HG02840 (cell line): Measurements from ENCODE around the gene MYL5.
"Not testable (repeated sequence)": the region's sequence is repeated elsewhere in the genome, so short reads cannot be mapped to it uniquely, and the experiment has no call there.

Source experiments
- ATAC-seq: cut with Tn5 transposase; IDR thresholded peaks from one replicate; pipeline ENCODE4 v1.9.1; 2021; ENCODE audit warnings: mild to moderate bottlenecking, moderate library complexity, moderate number of reproducible peaks; ENCODE audit not compliant: unreplicated experiment, low FRiP score

MYL5 gene

DNA sequence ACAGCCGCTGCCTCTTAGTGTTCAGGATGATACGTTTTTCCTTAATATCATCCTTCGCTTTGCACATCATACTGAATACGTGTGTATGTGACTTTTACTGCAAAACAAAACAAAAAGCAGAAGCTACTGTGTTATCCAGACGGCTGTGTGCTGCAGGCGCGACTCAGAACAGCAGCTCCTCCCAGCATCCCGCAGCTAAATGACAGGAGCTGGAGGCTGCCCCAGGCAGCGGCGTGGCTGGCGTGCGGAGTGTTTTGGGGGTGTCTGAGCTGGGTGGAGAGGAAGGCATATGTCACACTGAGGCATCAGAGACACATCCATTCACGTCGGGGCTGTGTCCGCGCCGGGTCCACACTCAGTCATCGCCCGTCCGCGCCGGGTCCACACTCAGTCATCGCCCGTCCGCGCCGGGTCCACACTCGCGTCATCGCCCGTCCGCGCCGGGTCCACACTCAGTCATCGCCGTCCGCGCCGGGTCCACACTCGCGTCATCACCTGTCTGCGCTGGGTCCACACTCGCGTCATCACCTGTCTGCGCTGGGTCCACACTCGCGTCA, 47.9 kb downstream of the MYL5 start:
- ATAC-seq = no peak

DNA sequence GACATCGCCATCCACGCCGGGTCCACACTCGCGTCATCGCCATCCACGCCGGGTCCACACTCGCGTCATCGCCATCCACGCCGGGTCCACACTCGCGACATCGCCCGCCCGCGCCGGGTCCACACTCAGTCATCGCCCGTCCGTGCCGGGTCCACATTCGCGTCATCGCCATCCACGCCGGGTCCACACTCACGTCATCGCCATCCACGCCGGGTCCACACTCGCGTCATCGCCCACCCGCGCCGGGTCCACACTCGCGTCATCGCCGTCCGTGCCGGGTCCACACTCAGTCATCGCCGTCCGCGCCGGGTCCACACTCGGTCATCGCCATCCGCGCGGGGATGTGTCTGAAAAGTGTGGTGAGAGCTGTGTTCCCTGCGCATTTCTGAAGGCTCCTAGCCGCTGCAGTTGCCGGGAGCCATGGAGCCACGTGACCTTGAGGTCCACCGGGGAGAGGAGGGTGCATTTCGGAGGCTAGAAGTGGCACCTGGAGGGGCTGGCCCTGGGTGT, 48.6 kb downstream of the MYL5 start:
- ATAC-seq = no peak

DNA sequence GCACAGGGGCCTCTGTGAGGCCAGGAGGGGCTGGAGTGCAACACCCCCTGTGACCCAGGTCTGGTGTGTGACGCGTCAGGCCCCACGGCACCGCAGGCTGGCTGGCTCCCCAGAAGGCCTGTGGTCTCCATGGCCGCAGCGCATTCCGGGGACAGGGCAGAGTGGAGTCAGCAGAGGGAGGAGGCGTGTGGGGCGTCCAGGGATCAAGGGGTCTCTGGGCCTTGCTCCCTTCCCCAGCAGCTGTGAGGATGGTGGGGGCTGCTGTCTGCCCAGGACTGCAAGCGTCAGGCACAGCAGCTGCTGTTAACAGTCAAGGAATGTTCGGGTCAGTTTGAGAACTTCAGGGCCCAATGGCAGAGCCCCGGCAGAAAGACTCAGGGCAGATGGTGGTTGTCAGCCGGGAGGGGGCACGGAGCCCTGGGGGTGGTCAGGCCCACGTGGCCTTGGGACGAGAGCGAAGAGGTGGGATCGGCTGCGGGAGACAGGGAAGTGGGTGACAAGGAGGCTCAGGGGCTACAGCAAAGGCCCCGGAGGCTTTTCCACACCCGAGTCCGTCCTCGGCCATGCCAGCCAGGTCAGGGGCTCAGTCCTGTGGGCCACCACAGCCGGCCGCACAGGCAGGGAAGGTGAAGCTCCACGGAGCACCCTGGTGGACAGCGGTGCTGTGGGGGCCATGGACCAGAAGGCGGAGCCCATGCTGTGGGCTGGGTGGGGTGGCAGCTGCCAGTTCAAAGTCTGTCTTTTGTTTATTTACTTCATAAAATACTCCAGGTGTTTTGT, 49.6 kb downstream of the MYL5 start:
- no peak for ATAC-seq

DNA sequence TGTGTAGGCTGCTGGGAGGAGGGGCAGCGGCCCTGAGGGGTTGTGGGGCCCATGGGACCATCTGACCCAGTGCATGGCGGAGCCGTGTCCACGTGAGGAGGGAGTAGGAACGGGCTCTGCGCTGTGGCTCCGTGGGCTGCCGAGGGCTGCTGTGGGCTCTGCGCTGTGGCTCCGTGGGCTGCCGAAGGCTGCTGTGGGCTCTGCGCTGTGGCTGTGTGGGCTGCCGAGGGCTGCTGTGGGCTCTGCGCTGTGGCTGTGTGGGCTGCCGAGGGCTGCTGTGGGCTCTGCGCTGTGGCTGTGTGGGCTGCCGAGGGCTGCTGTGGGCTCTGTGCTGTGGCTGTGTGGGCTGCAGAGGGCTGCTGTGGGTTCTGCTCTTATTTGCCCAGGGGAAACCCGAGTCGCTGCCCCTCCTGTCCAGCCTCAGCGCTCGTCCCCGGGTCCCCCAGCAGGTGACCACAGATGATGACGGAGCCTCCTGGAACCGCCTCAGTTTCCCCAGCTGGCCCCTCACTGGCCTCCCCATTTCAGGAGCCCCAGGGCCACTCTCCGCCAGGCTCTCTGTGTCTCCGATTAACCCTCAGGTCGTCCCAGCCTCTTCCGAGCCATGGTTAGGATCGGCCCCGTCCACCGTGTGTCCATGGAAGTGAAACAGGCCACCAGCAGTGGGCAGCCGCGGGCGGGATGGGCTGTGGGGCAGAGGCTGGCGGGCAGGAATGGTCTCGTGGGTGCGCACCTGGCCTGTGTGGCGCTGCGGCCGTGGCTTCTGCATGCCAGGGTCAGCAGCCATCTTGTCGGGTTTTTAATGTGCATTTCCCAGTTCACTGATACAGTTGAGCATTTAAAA, 51.3 kb downstream of the MYL5 start:
- ATAC-seq = no peak

DNA sequence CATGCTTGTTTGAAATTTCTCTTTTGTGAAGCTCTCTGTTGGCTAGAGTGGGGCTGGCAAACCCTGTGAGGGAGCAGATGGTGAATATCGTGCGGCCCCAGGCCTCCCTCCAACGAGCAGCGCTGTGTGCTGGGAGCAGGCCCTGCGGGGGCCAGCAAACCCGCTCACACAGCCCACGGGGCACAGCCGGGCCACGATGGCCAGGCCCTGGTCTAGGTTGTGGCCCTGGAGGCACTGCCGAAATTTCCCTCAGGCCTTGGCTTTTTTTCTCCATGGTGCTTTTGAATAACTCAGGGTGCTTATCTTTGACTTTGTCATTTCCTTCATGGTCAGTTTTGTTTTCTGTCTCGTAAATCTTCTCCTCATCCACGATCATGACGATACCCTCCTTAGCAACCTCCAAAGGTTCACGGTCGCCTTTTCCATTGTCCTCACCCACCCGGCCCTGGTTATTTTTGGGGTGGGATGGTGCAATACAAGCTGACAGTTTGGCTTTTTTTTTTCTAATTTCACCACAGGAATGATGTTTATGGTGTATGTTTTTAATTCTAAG, 52.0 kb downstream of the MYL5 start:
- no peak for ATAC-seq

DNA sequence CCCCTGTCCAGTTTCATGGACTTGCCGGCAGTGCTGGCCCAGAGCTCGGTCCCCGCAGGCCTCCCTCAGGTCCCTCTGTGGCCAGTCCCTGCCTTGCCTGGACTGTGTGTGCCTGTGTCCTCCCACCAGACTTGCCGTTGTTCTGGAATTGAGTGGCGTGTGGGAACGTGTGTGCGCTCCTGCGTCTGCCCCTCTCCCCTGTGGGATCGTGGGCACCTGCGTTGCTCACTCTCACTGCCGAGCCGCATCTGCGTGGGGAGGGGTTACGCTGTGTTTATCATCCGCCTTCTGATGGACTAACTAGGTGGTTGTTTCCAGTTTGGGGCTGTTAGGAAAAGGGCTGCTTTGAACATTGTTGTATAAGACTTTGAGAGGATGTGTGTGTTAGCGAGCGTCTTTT, 52.5 kb downstream of the MYL5 start:
- no peak for ATAC-seq

DNA sequence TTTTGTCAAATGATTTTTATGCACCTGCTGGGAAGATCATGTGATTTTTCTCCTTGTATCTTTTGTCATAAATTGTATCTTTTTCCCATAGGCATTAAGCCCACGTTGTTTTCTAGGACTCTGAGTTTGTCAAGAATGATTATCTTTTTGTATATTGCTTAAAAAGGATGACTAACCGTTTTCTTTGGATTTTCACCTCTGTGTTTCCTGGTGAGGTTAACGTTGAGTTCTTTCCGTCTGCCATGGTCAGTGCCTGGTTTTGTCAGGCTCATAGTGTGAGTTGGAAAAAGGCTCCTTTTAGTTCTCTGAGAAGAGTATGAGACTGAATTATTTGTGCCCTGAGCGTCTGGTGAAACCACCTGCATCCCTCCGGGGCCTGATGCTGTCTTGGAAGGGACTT, 53.2 kb downstream of the MYL5 start:
- no peak for ATAC-seq

DNA sequence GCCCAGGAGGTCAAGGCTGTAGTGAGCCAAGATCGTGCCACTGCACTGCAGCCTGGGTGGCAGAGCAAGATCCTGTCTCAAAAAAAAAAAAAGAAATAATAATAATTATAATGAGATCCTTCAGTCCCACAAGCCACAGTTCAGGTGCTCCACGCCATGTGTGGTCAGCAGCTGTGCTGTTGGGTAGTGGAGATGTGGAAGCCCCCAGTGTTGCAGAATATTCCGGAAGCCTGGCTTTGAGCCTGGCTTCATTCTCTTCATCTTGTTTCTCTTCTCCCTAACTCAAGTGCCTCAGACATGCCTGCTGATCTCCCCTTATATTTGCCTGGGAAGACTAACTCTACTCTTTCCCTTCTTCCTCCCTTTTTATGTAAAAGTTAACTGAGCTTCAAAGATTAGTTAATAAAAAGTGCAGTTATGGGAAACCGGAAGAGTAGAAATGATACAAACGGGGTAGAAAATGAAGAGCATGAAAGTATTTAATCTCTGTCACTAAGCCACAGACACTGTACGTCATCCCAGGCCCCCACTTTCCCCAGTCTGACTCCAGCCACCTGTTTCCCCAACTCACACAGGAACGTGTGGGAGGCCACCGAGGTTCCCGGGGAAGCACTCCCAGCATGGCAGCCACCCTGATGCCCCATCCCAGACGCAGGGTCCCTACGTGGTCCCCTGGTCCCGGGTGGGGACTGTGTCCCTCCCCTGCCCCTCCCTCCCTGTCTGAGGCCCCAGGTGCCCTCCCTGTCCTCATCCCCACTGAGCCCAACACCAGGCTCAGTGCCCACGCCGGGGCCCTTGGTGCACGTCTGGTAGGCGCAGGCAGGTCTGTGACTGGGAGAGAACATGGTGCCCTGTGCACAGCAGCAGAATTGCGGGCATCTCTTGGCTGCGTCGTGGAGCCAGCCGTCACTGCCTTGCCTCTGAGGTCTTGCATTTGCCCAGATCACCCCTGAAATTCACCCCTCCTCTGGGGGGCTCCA, 55.3 kb downstream of the MYL5 start:
- no peak for ATAC-seq

DNA sequence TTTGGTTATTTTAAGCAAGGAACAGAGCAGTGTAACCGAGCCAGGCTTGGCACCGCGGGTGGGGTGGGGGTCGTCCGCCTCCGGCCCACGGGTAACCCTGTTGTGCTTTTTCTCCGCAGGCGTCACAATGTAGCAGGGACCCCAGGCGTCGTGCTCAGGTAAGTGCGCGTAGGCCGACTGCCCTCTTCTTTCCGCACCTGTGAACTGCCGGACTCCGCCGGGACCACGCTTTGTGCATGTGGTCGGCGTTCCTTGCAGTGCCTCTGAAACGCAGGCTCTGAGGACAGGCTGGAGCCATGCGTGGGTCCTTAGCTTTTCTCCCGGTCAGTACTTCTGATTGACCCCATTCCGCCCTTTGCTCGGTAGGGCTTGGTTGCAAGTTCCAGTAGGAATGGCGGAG, 56.2 kb downstream of the MYL5 start:
- no peak for ATAC-seq

DNA sequence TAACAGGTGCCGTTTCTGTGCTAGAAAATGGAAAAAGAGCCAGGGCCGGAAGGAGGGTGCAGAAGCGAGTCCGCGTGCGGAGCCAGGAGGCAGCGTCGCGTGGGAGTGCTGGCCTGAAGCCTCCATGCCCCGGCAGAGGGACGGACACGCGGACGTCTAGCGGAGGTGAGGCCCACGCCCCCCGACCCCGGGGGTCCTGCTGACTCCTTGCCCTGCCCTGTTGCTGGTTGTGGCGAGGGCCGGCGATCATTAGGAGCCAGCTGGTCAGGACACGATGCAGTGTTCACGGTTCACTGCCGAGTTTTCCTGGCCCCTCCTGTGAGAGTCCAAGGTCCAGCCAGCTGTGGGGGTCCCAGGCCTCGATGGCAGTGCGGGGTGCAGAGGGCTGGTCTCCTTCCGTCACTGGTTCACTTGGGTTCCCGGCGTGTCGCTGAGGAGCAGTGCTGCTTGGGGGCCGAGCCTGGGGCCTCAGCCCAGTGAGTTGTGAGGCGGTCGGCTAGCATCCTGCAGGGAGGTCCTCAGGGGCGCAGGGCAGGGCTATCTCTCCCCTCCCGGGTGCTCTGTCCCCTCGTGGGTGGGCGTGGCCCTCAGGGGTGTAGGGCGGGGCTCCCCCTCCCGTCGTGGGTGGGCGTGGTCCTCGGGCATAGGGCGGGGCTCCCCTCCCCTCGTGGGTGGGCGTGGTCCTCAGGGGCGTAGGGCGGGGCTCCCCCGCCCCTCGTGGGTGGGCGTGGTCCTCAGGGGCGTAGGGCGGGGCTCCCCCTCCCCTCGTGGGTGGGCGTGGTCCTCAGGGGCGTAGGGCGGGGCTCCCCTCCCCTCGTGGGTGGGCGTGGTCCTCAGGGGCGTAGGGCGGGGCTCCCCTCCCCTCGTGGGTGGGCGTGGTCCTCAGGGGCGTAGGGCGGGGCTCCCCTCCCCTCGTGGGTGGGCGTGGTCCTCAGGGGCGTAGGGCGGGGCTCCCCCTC, 56.9 kb downstream of the MYL5 start:
- not testable (repeated sequence) for ATAC-seq
